HepG2 (cell line): ENCODE measurements around the gene BCL7A. TPM values are rescaled to one million over a fixed set of nuclear protein-coding genes. Genes with fewer than 3 reads are reported as not detected.

Experiments
- ATAC-seq: fragments of 200-7000 bp; cut with Tn5 transposase; 3 replicates; pipeline ENCODE4 v1.9.1; 2020; ENCODE audit warnings: mild to moderate bottlenecking, moderate library complexity
- BruUV-seq: library from RNA; stranded (reverse); fragments of 400-500 nt; replicated peaks from 2 replicates; lab custom pipeline; 2021; lab: Mats Ljungman, UMichigan
- CTCF ChIA-PET: fragments of 300-600 bp; formaldehyde crosslinking; extraction: SDS; loops from one replicate; lab custom pipeline; 2021; ENCODE audit warnings: low total read pairs, inconsistent platforms, low intra/inter-chr PET ratio; lab: Yijun Ruan, JAX
- POLR2A ChIA-PET: fragments of 350-600 bp; sonication (Branson Sonifier 250); formaldehyde crosslinking; loops from one replicate; lab custom pipeline; 2020; ENCODE audit warnings: antibody characterized with exemption, inconsistent platforms; lab: Yijun Ruan, JAX
- DNase-seq: peaks from one replicate; pipeline ENCODE4 v3.0.0-alpha.2; 2015; ENCODE audit warnings: low spot score
- FAIRE-seq: peaks from 3 replicates; lab custom pipeline; 2011; peaks lifted over from hg19 to GRCh38; lab: Jason Lieb, UNC
- H2AFZ ChIP-seq: one replicate; pipeline ENCODE4 v1.6.1; 2011; ENCODE audit warnings: low read length, inconsistent platforms
- H3K27ac ChIP-seq: fragments of 300-600 bp; 3 replicates; pipeline ENCODE4 v1.8.0; 2011; ENCODE audit warnings: mixed run types, mild to moderate bottlenecking, mixed read lengths, low read length, inconsistent platforms; ENCODE audit not compliant: insufficient read depth; ENCODE audit errors: extremely low read length
- H3K27me3 ChIP-seq, 2 experiments: fragments of 200-600 bp in 1 of 2; 2 replicates in 1 of 2; 3 replicates in 1 of 2; pipeline versions ENCODE4 v1.6.0 to v1.8.0; 2011; ENCODE audit warnings: low read length in 2 of 2, mild to moderate bottlenecking in 2 of 2, moderate library complexity in 2 of 2, inconsistent platforms in 1 of 2; ENCODE audit not compliant: insufficient read depth in 2 of 2, control insufficient read depth in 1 of 2
- H3K36me3 ChIP-seq, 2 experiments: fragments of 200-600 bp in 1 of 2; replicated peaks in 1 of 2; 2 replicates in 1 of 2; 3 replicates in 1 of 2; pipeline versions ENCODE4 v1.5.1 to v1.8.0; 2011; ENCODE audit warnings: low read length in 2 of 2, inconsistent platforms in 1 of 2; ENCODE audit not compliant: insufficient read depth in 2 of 2, control insufficient read depth in 1 of 2
- H3K4me1 ChIP-seq: 2 replicates; pipeline ENCODE4 v1.5.1; 2012; ENCODE audit warnings: low read length, inconsistent platforms; ENCODE audit not compliant: insufficient read depth
- H3K4me2 ChIP-seq: 2 replicates; pipeline ENCODE4 v1.6.0; 2011; ENCODE audit warnings: low read depth, low read length, inconsistent platforms
- H3K4me3 ChIP-seq, 3 experiments: fragments of 200-600 bp in 1 of 3; sonication (generic), shearing (Covaris generic) in 1 of 3; replicated peaks in 1 of 3; 2 replicates each; pipeline ENCODE4 v1.5.1; 2011 to 2016; ENCODE audit warnings: low read length in 3 of 3, inconsistent platforms in 2 of 3, low read depth in 2 of 3, mild to moderate bottlenecking in 2 of 3, control low read depth in 1 of 3, mixed read lengths in 1 of 3; ENCODE audit not compliant: insufficient read depth in 1 of 3
- H3K79me2 ChIP-seq: one replicate; pipeline ENCODE4 v1.6.1; 2011; ENCODE audit warnings: low read length, inconsistent platforms; ENCODE audit not compliant: insufficient read depth
- H3K9ac ChIP-seq: 2 replicates; pipeline ENCODE4 v1.6.0; 2011; ENCODE audit warnings: mild to moderate bottlenecking, low read depth, low read length, inconsistent platforms; ENCODE audit not compliant: insufficient read depth
- H3K9me3 ChIP-seq: 2 replicates; pipeline ENCODE4 v1.5.1; 2012; ENCODE audit warnings: mild to moderate bottlenecking, low read length
- H4K20me1 ChIP-seq: 2 replicates; pipeline ENCODE4 v1.6.0; 2011; ENCODE audit warnings: inconsistent platforms, mild to moderate bottlenecking, low read length, moderate library complexity; ENCODE audit not compliant: insufficient read depth
- ATM ChIP-seq: fragments of 450-650 bp; IDR thresholded peaks from 2 replicates; pipeline ENCODE4 v1.7.1; 2017; ENCODE audit warnings: mild to moderate bottlenecking, borderline replicate concordance
- EHMT2 ChIP-seq: fragments of 200-600 bp; sonication (generic); IDR thresholded peaks from 2 replicates; pipeline ENCODE4 v1.7.0; 2017; ENCODE audit warnings: antibody characterized with exemption, low read depth, low read length, borderline replicate concordance
- MAFK ChIP-seq, 2 experiments: IDR thresholded peaks in 1 of 2; conservative IDR thresholded peaks in 1 of 2; 2 replicates each; pipeline ENCODE4 v1.6.1; 2011; ENCODE audit warnings: improper control_type of control experiment in 2 of 2, low read length in 2 of 2
- MBD4 ChIP-seq: IDR thresholded peaks from 2 replicates; pipeline ENCODE4 v1.6.1; 2012; ENCODE audit warnings: low read length, inconsistent platforms, borderline replicate concordance
- MEIS2 ChIP-seq: sonication (generic); formaldehyde crosslinking; IDR thresholded peaks from 2 replicates; pipeline ENCODE4 v1.9.0; 2021; ENCODE audit warnings: mild to moderate bottlenecking, missing genetic modification reagents
- NFKBIZ ChIP-seq: IDR thresholded peaks from 2 replicates; pipeline ENCODE4 v1.6.1; 2018; ENCODE audit warnings: missing genetic modification reagents, missing compliant biosample characterization
- ZNF513 ChIP-seq: sonication (generic); formaldehyde crosslinking; conservative IDR thresholded peaks from 2 replicates; pipeline ENCODE4 v1.5.0; 2020; ENCODE audit warnings: missing genetic modification reagents
- ZNF552 ChIP-seq: sonication (generic); formaldehyde crosslinking; IDR thresholded peaks from 2 replicates; pipeline ENCODE4 v1.9.0; 2022; ENCODE audit warnings: missing genetic modification reagents, mild to moderate bottlenecking, borderline replicate concordance
- ZNF580 ChIP-seq: IDR thresholded peaks from 2 replicates; pipeline ENCODE4 v1.6.1; 2016; ENCODE audit warnings: low read depth, borderline replicate concordance
- ZNF670 ChIP-seq: sonication (generic); formaldehyde crosslinking; IDR thresholded peaks from 2 replicates; pipeline ENCODE4 v1.8.0; 2022; ENCODE audit warnings: mild to moderate bottlenecking, missing genetic modification reagents, borderline replicate concordance
- ZSCAN30 ChIP-seq: sonication (generic); formaldehyde crosslinking; IDR thresholded peaks from 2 replicates; pipeline ENCODE4 v1.5.0; 2020; ENCODE audit warnings: mild to moderate bottlenecking, missing genetic modification reagents
- WGBS: methylation state at CpG from one replicate; pipeline ENCODE4 v1.1.6; 2017; ENCODE audit warnings: low lambda C conversion rate; 5-methylcytosine and 5-hydroxymethylcytosine counted together
- in situ Hi-C: cut with HindIII; loops from 2 replicates; pipeline ENCODE4 v1.10.0; 2017; ENCODE audit warnings: low pct_unique_long_range_greater_than_20kb; ENCODE audit not compliant: extremely low pct_ligation_motif_present
- intact Hi-C: fragments of 100-400 bp; cut with micrococcal nuclease; formaldehyde crosslinking; loops from one replicate; pipeline ENCODE4 v1.10.0; 2022; ENCODE audit not compliant: unreplicated experiment
- polyA plus RNA-seq, 8 experiments: library from polyadenylated mRNA; depleted of rRNA in 3 of 8; stranded (reverse) in 7 of 8; unstranded in 1 of 8; fragments of >200 nt; fragmentation: Illumina TruSeq in 4 of 8; extraction: Trizol in 4 of 8; gene quantifications; 2 replicates each; pipeline versions ENCODE4 v1.2.1 to v1.2.3, GENCODE V29; 2011 to 2016; ENCODE audit warnings: low read depth in 4 of 8, missing spikeins in 1 of 8, mixed read lengths in 1 of 8; ENCODE audit not compliant: insufficient read depth in 1 of 8
- total RNA-seq, 5 experiments: library from RNA; depleted of rRNA; stranded (reverse); fragments of >200 nt; fragmentation: Illumina TruSeq; extraction: Trizol; gene quantifications; 2 replicates each; pipeline ENCODE4 v1.2.3, GENCODE V29; 2016; ENCODE audit warnings: low read depth in 1 of 5
- TF ChIP-seq, protein P1 (sequence below): sonication (generic); formaldehyde crosslinking; IDR thresholded peaks from 2 replicates; pipeline ENCODE4 v1.4.0; 2020; ENCODE audit warnings: missing genetic modification reagents

Gene BCL7A
- total and polyA plus RNA-seq, 2 of the 13 experiments (the other 11 are each of a cell fraction or from before 2014, with no cell fraction given), result 4.1 to 6.2 TPM

- in situ Hi-C loops, result no loop called here
- H3K36me3 ChIP-seq, result no peaks in the 10 kb centered on the region
- intact Hi-C loops, result no loop called here
- TF ChIP-seq ZNF670, result no peak
- no peak for TF ChIP-seq EHMT2
- H4K20me1 ChIP-seq, result no peaks in the 10 kb centered on the region
- peaks cover 23% of the 10 kb centered on the region for H3K4me1 ChIP-seq
- peaks cover 0 to 20% of the 10 kb centered on the region in 2 experiments; a peak in 3 of 5 replicates for H3K27me3 ChIP-seq
- H3K27ac ChIP-seq, result no peak overlapping the region
- H2AFZ ChIP-seq, result no peak overlapping the region
- CTCF ChIA-PET, result no interaction called here
- no peak overlapping the region for H3K4me3 ChIP-seq
- no peak for FAIRE-seq
- H3K9me3 ChIP-seq, result no peaks in the 10 kb centered on the region
- H3K79me2 ChIP-seq, result peaks cover 2% of the 10 kb centered on the region
- no peak overlapping the region for H3K4me2 ChIP-seq
- ATAC-seq, result no peak
- POLR2A ChIA-PET, result no interaction called here
- BruUV-seq, result no TSS peak
- H3K9ac ChIP-seq, result no peak overlapping the region
- DNase-seq, result no peak
Observed at GRCh38 chr12:122018457-122018856, 3.2 kb upstream of the BCL7A start.

DNA sequence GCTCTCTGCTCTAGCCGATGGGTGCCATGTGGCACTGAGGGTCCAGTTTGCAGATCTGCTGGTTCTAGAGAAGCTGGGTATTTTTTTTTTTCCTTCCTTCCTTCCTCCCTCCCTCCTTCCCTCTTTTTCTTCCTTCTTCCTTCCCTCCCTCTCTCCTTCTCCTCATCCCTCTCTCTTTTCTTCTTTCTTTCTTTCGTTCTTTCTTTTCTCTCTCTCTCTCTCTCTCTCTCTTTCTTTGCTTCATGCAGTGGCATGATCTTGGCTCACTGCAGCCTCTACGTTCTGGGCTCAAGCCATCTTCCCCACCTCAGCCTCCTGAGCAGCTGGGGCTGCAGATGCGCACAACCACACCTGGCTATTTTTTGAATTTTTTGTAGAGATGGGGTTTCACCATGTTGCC is 2.7 kb upstream of the BCL7A start:
- Histone ChIP-seq H3K27ac (no peak overlapping the region), H4K20me1 (no peaks in the 10 kb centered on the region), H3K9ac (no peak overlapping the region), H3K4me2 (no peak overlapping the region), H3K9me3 (no peaks in the 10 kb centered on the region), H2AFZ (no peak overlapping the region), H3K79me2 (peaks cover 2% of the 10 kb centered on the region), H3K27me3 (peaks cover 0 to 20% of the 10 kb centered on the region in 2 experiments; a peak in 2 of 5 replicates), H3K36me3 (no peaks in the 10 kb centered on the region), H3K4me1 (peaks cover 28% of the 10 kb centered on the region), H3K4me3 (no peak overlapping the region)
- BruUV-seq, result no TSS peak
- ATAC-seq, result no peak
- ChIA-PET CTCF (no interaction called here), POLR2A (no interaction called here)
- intact Hi-C loops, result no loop called here
- in situ Hi-C loops, result no loop called here
- DNase-seq, result no peak
- TF ChIP-seq ZSCAN30 (CRISPR knock-in tag) (no peak), MEIS2 (CRISPR knock-in tag) (no peak), ZNF580 (no peak), ZNF513 (no peak), MAFK (conservative IDR thresholded peaks at IDR 0.05 in 1 of 2, IDR thresholded peaks at IDR 0.05 in 1 of 2; ENCODE audit: low read length in 2 of 2) (no peak), NFKBIZ (CRISPR knock-in tag) (no peak), MBD4 (no peak), ZNF552 (no peak), ATM (no peak)
- TF ChIP-seq, protein P1, sequence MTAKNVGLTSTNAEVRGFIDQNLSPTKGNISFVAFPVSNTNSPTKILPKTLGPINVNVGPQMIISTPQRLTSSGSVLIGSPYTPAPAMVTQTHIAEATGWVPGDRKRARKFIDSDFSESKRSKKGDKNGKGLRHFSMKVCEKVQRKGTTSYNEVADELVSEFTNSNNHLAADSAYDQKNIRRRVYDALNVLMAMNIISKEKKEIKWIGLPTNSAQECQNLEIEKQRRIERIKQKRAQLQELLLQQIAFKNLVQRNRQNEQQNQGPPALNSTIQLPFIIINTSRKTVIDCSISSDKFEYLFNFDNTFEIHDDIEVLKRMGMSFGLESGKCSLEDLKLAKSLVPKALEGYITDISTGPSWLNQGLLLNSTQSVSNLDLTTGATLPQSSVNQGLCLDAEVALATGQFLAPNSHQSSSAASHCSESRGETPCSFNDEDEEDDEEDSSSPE, result no peak
- 83% methylated on average over 4 of the region's 4 CpGs for WGBS
- FAIRE-seq, result no peak
